ENCODE results near the gene SYT1.

SYT1 gene

DNA sequence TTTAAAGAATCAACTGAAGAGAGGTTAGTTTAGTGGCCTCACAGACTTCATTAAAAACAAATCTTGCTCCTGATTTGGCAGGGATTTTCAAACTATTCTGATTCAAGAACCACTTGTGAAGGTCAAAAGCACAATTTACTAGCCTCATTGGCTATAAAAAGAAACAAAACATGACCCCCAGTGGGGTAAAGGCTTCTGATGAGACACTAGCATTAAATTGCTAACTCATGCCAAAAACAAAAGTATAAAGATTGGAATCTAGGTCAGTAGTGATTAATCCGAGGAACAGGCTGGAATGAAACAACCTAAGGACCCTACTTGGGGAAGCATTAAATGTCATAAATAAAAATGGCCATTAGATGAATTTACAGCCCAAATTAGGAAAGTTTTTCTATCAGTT lies 513.9 kb downstream of the SYT1 start:
- H3K36me3 ChIP-seq (ENCODE audit: control insufficient read depth, insufficient read depth, low read length) = no peaks in the 10 kb centered on the region
- H3K4me3 ChIP-seq (ENCODE audit: low read length) = no peak overlapping the region
- no peaks in the 10 kb centered on the region for H3K9me3 ChIP-seq (ENCODE audit: control insufficient read depth, low read length)
- H3K9ac ChIP-seq (ENCODE audit: low read length) = no peak overlapping the region
- no peaks in the 10 kb centered on the region for H3K4me1 ChIP-seq (ENCODE audit: control insufficient read depth, insufficient read depth, low read length)
- no peaks in the 10 kb centered on the region for H3K27me3 ChIP-seq (ENCODE audit: control insufficient read depth, insufficient read depth, low read length)

DNA sequence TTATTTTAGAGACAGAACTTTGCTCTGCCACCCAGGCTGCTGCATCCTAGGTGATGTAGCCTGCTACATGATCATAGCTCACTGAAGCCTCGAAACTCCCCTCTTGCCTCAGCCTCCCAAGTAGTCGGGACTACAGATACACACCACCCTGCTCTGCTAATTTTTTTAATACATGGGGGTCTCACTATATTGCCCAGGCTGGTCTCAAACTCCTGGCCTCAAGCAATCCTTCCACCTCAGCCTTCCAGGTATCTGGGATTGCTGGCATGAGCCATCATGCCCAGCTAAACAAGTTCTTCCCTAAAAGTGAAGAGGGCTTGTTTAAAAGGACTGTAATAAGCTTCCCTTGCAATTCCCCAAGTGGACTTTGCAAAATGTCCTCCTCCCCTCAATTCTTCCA lies 515.8 kb downstream of the SYT1 start:
- Histone ChIP-seq H3K9me3 (ENCODE audit: control insufficient read depth, low read length) (no peaks in the 10 kb centered on the region), H3K36me3 (ENCODE audit: control insufficient read depth, insufficient read depth, low read length) (no peaks in the 10 kb centered on the region), H3K4me3 (ENCODE audit: low read length) (no peak overlapping the region), H3K4me1 (ENCODE audit: control insufficient read depth, insufficient read depth, low read length) (no peaks in the 10 kb centered on the region), H3K9ac (ENCODE audit: low read length) (no peak overlapping the region), H3K27me3 (ENCODE audit: control insufficient read depth, insufficient read depth, low read length) (no peaks in the 10 kb centered on the region)

- Histone ChIP-seq H3K9ac (ENCODE audit: low read length) (no peak overlapping the region), H3K4me3 (ENCODE audit: low read length) (no peak overlapping the region), H3K9me3 (ENCODE audit: control insufficient read depth, low read length) (no peaks in the 10 kb centered on the region), H3K4me1 (ENCODE audit: control insufficient read depth, insufficient read depth, low read length) (no peaks in the 10 kb centered on the region), H3K36me3 (ENCODE audit: control insufficient read depth, insufficient read depth, low read length) (no peaks in the 10 kb centered on the region), H3K27me3 (ENCODE audit: control insufficient read depth, insufficient read depth, low read length) (no peaks in the 10 kb centered on the region)
Measured at GRCh38 chr12:79381248-79382208, 517.0 kb downstream of the SYT1 start.

- Histone ChIP-seq H3K9ac (ENCODE audit: low read length) (no peak overlapping the region), H3K27me3 (ENCODE audit: control insufficient read depth, insufficient read depth, low read length) (no peaks in the 10 kb centered on the region), H3K4me3 (ENCODE audit: low read length) (no peak overlapping the region), H3K9me3 (ENCODE audit: control insufficient read depth, low read length) (no peaks in the 10 kb centered on the region), H3K36me3 (ENCODE audit: control insufficient read depth, insufficient read depth, low read length) (no peaks in the 10 kb centered on the region), H3K4me1 (ENCODE audit: control insufficient read depth, insufficient read depth, low read length) (no peaks in the 10 kb centered on the region)
Measured at GRCh38 chr12:79384551-79384950, 520.0 kb downstream of the SYT1 start.

DNA sequence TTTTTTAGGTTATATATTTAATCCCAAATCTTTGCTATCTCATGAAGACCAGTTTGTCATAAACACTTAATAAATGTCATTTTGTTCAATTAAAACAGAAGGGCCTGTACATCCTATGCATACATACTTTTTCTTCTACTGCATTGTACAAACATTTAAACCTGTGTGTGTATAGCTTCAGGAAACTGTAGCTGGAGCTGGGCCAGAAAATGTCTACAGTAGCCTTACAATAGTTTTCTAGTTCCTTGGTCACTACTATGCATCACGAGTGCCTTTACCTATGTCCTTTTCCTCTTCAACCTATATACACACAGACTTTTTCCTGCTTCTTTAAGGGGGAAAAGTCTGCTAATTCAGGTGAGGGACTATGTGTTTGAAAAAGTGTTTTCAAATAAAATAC lies 523.4 kb downstream of the SYT1 start:
- Histone ChIP-seq H3K9ac (ENCODE audit: low read length) (no peak overlapping the region), H3K4me3 (ENCODE audit: low read length) (no peak overlapping the region), H3K27me3 (ENCODE audit: control insufficient read depth, insufficient read depth, low read length) (no peaks in the 10 kb centered on the region), H3K4me1 (ENCODE audit: control insufficient read depth, insufficient read depth, low read length) (no peaks in the 10 kb centered on the region), H3K36me3 (ENCODE audit: control insufficient read depth, insufficient read depth, low read length) (no peaks in the 10 kb centered on the region), H3K9me3 (ENCODE audit: control insufficient read depth, low read length) (no peaks in the 10 kb centered on the region)

DNA sequence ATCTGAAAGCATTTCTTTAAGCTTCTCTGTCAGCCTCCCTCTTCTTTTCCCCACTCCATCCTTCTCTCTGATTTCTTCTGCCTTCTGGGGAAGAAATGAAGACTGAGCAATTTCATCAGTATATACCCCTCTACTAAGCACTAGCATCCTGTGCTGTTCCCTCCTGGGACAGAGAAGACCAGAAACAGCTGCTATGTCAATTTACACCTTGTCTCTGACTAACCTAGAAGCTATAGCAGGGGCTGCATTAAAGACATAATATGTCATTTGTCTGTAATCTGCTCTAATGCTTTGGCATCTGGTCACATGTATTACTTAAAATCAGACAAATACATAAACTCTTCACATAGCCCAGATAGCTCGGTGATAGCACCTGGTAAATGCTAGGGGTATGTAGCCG lies 529.3 kb downstream of the SYT1 start:
- Histone ChIP-seq H3K4me1 (ENCODE audit: control insufficient read depth, insufficient read depth, low read length) (no peaks in the 10 kb centered on the region), H3K27me3 (ENCODE audit: control insufficient read depth, insufficient read depth, low read length) (no peaks in the 10 kb centered on the region), H3K4me3 (ENCODE audit: low read length) (no peak overlapping the region), H3K9ac (ENCODE audit: low read length) (no peak overlapping the region), H3K36me3 (ENCODE audit: control insufficient read depth, insufficient read depth, low read length) (no peaks in the 10 kb centered on the region), H3K9me3 (ENCODE audit: control insufficient read depth, low read length) (no peaks in the 10 kb centered on the region)

DNA sequence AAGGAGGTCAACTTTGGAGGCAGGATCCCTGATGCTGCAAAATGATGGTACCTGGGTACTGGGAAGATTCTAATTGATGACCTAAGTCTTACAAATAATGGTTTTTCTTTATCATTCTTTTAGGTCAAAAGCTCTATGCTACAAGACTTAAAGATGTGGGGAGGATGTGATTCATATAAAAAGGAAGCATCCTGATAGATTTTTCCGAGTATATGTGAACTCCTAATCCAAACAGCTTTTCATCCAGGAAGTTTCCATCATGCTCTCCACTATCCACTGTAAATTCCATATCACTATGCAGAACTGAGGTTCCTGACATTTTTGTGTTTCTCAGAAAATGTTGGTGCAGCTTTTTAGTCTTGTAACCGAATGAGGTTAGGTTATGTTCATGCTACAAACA lies 533.0 kb downstream of the SYT1 start:
- Histone ChIP-seq H3K9ac (ENCODE audit: low read length) (no peak overlapping the region), H3K27me3 (ENCODE audit: control insufficient read depth, insufficient read depth, low read length) (no peaks in the 10 kb centered on the region), H3K9me3 (ENCODE audit: control insufficient read depth, low read length) (no peaks in the 10 kb centered on the region), H3K4me3 (ENCODE audit: low read length) (no peak overlapping the region), H3K4me1 (ENCODE audit: control insufficient read depth, insufficient read depth, low read length) (no peaks in the 10 kb centered on the region), H3K36me3 (ENCODE audit: control insufficient read depth, insufficient read depth, low read length) (no peaks in the 10 kb centered on the region)

DNA sequence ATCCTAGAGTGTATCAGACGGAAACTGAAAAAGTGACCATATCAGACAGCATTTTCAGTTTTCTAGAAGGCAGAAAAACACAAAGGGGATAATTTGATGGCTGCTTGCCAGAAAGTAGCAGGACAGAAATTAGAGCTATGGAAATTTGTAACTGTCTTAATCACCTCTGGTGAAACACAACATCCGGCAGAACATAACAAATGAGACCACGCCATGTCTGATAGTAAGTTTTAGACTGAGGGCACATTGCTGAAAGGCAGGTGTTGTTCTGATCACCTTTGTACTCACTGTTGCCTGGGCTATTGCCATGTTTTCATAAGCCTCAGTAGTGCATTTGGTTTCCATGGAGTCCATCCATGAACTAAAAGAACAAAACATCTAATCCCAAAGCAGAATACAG lies 535.9 kb downstream of the SYT1 start:
- H3K4me3 ChIP-seq (ENCODE audit: low read length) = no peak overlapping the region
- H3K27me3 ChIP-seq (ENCODE audit: control insufficient read depth, insufficient read depth, low read length) = no peaks in the 10 kb centered on the region
- H3K9me3 ChIP-seq (ENCODE audit: control insufficient read depth, low read length) = no peaks in the 10 kb centered on the region
- H3K4me1 ChIP-seq (ENCODE audit: control insufficient read depth, insufficient read depth, low read length) = no peaks in the 10 kb centered on the region
- no peaks in the 10 kb centered on the region for H3K36me3 ChIP-seq (ENCODE audit: control insufficient read depth, insufficient read depth, low read length)
- no peak overlapping the region for H3K9ac ChIP-seq (ENCODE audit: low read length)

- H3K9ac ChIP-seq (ENCODE audit: low read length) = no peak overlapping the region
- H3K27me3 ChIP-seq (ENCODE audit: control insufficient read depth, insufficient read depth, low read length) = no peaks in the 10 kb centered on the region
- no peaks in the 10 kb centered on the region for H3K36me3 ChIP-seq (ENCODE audit: control insufficient read depth, insufficient read depth, low read length)
- no peaks in the 10 kb centered on the region for H3K4me1 ChIP-seq (ENCODE audit: control insufficient read depth, insufficient read depth, low read length)
- H3K9me3 ChIP-seq (ENCODE audit: control insufficient read depth, low read length) = no peaks in the 10 kb centered on the region
- H3K4me3 ChIP-seq (ENCODE audit: low read length) = no peak overlapping the region
Measured at GRCh38 chr12:79402606-79403005, 538.0 kb downstream of the SYT1 start.

GRCh38 chr12:79406993-79407392 lies 542.4 kb downstream of the SYT1 start:
- Histone ChIP-seq H3K27me3 (ENCODE audit: control insufficient read depth, insufficient read depth, low read length) (no peaks in the 10 kb centered on the region), H3K4me1 (ENCODE audit: control insufficient read depth, insufficient read depth, low read length) (peaks cover 6% of the 10 kb centered on the region), H3K9me3 (ENCODE audit: control insufficient read depth, low read length) (no peaks in the 10 kb centered on the region)

DNA sequence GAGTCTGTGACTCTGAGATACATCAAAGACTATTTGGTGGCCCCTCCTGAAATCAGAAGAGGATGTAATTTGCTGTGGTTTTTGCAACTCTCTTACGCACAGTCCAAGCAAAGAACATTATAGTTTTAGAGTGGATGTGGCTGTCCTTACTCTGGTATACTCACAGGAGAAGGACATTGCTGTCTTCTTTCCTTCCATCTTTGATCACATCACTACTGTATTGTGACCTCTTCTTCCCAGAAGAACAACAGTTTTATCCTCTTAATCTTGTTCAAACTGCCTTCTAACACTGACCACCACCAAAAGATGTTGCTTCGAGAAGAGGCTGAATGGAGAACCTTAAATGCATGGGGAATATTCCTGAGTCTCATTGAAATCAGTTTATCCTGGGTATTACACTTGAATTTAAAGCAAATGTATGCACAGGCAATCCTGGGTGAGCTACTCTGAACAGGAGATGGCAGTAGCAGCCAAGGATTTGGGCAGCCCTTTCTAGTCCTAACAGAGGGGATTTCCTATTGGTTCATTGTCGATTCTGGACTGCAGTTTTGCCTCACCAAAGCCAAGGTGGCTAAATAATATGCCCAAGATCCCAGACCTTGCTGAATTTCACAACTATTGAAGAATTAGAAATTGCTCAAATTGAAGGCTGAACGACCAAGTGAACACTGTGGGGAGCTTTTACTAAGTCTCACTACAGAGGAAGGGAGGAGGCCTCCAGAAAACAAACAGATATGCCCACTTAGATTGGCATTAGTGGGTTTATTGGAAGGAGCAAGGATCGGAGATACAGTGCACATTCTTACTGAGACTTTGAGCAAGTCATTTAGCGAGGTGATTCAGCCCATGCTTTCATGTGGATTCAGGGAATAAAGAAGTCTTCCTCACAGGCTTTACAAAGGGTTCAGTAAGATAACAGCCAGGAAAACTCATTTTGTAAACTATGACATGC lies 543.4 kb downstream of the SYT1 start:
- Histone ChIP-seq H3K9me3 (ENCODE audit: control insufficient read depth, low read length) (no peaks in the 10 kb centered on the region), H3K4me1 (ENCODE audit: control insufficient read depth, insufficient read depth, low read length) (peaks cover 6% of the 10 kb centered on the region), H3K36me3 (ENCODE audit: control insufficient read depth, insufficient read depth, low read length) (no peaks in the 10 kb centered on the region), H3K4me3 (ENCODE audit: low read length) (no peak overlapping the region), H3K9ac (ENCODE audit: low read length) (peak overlapping the region; percentile 1), H3K27me3 (ENCODE audit: control insufficient read depth, insufficient read depth, low read length) (no peaks in the 10 kb centered on the region)

More at GRCh38 chr12:79406993-79407392, 542.4 kb downstream of the SYT1 start:
- no peaks in the 10 kb centered on the region for H3K36me3 ChIP-seq (ENCODE audit: control insufficient read depth, insufficient read depth, low read length)
- H3K9ac ChIP-seq (ENCODE audit: low read length) = no peak overlapping the region
- H3K4me3 ChIP-seq (ENCODE audit: low read length) = no peak overlapping the region

DNA sequence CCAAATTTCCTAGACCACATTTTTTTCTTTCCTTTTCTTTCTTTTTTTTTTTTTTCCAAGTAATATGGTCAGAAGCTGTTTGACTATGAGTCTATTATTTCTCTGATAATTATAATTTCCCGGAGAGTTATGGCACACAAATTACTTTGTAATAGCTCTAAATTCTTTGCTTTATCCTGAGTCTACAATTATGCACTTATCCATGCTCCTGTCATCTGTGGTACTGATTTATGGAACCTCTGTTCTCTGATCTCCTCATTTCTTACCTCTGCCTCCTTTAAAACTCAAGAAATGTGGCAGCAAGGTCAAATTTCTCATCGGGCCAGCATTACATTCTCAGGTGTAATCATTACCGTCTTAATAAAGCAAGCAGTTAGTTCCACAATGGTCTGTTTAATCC lies 544.1 kb downstream of the SYT1 start:
- H3K4me1 ChIP-seq (ENCODE audit: control insufficient read depth, insufficient read depth, low read length) = peaks cover 9% of the 10 kb centered on the region
- no peak overlapping the region for H3K9ac ChIP-seq (ENCODE audit: low read length)
- H3K4me3 ChIP-seq (ENCODE audit: low read length) = no peak overlapping the region
- no peaks in the 10 kb centered on the region for H3K9me3 ChIP-seq (ENCODE audit: control insufficient read depth, low read length)
- H3K27me3 ChIP-seq (ENCODE audit: control insufficient read depth, insufficient read depth, low read length) = no peaks in the 10 kb centered on the region
- no peaks in the 10 kb centered on the region for H3K36me3 ChIP-seq (ENCODE audit: control insufficient read depth, insufficient read depth, low read length)
